GM21723 (cell line): Measurements from ENCODE around the gene EPHA1.
"Not testable (repeated sequence)": the region's sequence is repeated elsewhere in the genome, so short reads cannot be mapped to it uniquely, and the experiment has no call there.

Source experiments
- ATAC-seq: cut with Tn5 transposase; IDR thresholded peaks from one replicate; pipeline ENCODE4 v1.9.1; 2021; ENCODE audit warnings: mild to moderate bottlenecking, moderate library complexity; ENCODE audit not compliant: unreplicated experiment

EPHA1 gene

GRCh38 chr7:143431109-143431508 lies 22.5 kb upstream of the EPHA1 start:
- no peak for ATAC-seq

DNA sequence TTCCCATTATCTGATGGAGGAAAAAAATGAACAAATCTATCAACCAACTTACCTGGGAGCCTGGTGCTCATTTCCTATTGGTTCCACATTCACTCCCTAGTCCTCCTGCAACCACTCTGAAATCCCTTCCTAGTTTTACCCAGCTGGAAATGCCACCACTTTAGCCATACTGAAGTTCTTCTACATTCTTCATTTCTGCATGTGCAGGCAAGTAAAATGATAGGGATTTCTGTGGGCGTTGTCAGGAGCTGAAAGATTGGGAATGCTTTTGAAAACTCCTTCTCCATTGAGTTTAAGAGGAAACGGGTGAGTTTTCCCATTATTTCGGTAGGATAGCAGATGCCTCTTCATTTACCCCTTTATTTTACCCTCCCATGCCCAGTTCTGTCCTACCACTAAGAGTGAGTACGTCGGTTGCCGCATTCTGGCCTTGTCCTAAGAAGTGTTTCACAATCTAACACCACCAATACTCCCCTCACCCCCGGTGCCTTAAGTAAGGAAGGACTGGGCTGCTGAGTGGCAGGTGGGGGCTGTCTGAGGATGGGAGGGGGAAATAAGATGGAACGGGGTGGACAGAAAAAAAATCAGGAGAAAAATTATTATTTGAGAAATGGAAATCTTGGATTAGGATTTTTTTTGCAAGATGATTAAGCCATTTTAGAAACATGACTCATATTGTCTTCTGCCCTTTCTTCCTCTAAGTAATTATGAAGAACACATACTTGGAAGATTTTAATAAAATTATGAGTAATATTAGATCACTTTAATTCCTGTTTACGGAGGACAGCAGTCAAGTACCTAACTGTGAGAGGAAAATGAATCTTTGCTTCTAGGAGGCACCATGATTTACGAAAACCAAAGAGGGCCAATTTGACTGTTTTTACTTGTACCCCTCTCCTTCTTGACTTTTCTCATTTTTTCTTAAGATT lies 21.4 kb upstream of the EPHA1 start:
- no peak for ATAC-seq

- ATAC-seq, result no peak
Observed at GRCh38 chr7:143426479-143427142, 18.0 kb upstream of the EPHA1 start.

GRCh38 chr7:143424476-143424875 lies 15.8 kb upstream of the EPHA1 start:
- ATAC-seq, result not testable (repeated sequence)

DNA sequence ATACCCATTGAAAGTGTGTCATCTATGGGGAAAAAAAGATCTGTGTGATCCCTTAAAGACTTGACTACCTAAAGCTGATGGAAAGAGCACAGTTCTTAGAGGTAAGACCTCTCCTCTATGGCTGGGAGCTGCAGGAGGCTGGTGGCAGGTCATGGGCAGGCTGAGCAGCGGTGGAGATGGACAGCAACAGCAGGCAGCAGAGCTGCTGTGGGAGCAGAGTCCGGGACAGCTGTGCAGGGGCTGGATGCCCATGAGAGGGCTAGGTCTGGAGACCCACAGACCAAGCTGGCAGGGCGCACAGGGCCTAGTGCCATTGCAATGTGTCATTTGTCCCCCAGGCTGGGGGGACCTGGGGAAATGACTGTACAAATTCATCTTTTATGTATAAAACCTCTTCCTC lies 13.4 kb upstream of the EPHA1 start:
- ATAC-seq, result no peak

- not testable (repeated sequence) for ATAC-seq
Observed at GRCh38 chr7:143420624-143421023, 12.0 kb upstream of the EPHA1 start.

GRCh38 chr7:143419880-143420279 lies 11.2 kb upstream of the EPHA1 start:
- no peak for ATAC-seq

DNA sequence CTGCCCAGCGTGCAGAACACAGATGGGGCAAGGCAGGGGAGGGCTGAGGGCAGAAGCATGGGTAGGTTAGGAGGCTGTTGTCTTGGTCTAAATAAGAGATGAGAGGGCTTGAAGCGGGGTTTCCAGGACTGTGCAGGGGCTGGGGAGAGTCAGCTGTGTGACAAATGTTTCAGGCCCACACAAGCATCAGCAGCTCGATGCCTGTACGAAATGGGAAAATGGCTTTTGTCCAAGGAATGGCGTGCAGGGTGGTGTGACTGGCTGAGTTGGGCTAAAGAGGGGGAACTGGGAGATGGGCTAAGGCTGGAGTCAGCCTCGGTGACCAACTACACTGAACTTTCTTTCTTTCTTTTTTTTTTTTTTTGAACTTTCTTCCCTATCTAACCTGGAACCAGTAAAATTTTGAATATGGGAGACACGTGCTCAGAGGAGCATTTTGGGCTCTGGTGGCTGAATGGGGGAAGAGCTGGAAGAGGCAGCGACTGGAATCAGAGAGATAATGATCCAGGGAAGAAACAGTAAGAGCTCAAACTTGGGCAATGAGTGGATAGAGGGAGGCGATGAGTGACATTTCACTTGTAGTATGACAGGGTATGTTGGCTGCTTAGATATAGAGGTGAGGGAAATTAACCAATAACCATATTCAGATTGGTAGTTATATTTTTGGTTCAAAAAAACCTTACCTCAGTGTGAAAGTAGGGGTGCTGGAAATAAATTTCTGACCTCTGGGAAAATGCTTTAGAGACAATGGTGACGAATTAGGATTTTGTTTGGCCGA lies 10.2 kb upstream of the EPHA1 start:
- no peak for ATAC-seq

DNA sequence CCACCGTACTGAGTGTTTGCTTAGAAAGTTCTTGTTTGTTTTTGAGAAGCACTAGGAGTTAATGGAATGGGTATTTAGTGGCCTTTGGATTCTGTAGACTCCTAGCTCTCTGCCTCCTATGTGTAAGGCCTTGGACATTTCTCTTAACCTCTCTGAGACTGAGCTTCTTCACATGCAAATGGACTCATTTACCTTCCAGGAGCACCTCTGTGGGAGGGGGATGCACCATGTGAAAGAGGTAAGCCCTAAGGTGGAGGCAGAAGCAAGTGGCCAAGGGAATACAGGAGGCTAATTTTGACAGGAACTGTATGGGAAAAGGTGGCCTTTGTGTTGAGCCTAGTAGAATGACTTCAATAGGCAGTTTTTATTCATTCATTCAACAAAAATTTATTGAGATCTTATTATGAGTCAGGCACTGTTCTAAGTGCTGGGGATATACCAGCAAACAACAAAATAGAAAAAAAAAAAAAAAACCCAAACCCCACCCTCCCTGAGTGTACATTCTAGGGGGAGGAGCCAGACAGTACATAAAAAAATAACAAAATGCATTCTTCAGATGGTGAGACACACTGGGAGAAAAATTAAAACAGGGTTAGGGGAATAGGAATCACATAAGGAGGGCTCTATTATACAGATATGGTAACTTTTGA lies 9.2 kb upstream of the EPHA1 start:
- ATAC-seq, result no peak

GRCh38 chr7:143416565-143417149 lies 8.0 kb upstream of the EPHA1 start:
- ATAC-seq, result no peak

DNA sequence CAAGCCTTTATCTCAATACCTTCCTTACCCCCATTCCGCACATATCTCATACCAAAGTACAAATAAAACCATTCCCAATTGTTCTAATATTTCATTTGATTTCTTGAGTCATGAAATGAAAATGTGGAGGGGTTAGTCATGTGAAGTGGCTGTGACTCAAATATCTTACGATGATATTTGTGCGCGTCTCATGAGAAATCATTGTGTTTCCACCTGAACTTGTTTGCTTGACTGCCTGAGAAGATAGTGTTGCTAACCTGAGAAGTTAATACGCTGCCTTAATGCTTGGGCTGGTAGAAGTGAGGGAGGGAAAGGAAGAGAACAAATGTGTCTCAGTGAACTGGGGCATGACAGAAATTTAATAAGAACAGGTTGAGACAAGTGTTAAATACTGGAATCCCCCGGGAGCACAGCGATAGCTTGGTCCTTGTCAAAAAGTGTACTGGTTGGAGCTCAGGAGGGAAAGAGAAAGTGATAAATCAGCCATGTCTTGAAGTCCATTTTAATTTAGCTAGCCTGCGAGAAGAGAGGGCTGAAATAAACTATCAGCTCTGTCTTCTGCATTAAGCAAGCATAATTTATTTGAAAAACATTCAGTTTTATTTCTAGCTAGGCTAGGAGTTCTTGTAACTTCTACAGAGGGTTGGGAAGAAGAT lies 7.2 kb upstream of the EPHA1 start:
- ATAC-seq, result no peak

DNA sequence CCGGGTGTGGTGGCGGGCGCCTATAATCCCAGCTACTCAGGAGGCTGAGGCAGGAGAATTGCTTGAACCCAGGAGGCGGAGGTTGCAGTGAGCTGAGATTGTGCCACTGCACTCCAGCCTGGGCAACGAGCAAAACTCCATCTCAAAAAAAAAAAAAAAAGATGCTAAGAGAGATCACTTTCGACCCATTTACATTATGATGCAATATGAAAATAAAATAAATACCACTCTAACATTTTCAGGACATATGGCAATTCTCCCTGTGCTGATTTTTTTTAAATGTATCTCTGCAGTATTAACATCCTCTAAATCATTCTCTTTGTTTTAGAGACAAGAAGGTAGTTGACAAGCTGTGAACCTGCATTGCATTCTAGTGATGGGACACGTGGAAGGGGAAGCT lies 6.6 kb upstream of the EPHA1 start:
- ATAC-seq, result not testable (repeated sequence)

- no peak for ATAC-seq
Observed at GRCh38 chr7:143413123-143413522, 4.5 kb upstream of the EPHA1 start.

DNA sequence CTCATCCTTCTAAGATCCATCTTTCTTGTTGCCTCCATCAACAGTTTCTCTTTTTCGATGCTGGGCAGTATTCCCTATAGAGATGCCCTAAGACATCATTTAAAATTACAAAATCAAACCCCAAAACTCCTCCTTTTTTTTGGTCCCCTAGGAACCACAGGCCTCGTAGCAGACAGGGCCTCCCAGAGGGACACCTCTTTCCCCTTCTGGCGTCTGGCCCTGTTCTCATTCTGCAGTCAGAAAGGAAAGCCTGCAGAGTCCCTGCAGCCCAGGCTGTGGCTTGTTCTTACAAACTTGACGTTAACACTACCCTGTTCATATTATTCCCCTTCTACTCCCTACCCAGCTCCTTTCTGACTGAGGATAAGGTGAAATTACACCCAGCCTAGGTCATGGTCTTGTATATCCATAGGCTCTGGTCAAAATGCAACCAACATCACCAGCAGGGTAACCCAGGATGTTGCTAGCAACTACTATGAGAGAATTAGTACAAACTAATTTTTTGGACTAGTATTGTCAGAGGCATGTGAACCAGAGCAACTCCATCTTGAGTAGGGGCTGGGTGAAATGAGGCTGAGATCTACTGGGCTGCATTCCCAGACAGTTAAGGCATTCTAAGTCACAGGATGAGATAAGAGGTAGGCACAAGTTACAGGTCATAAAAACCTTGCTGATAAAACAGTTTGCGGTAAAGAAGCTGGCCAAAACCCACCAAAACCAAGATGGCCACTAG lies 3.5 kb upstream of the EPHA1 start:
- ATAC-seq, result no peak

DNA sequence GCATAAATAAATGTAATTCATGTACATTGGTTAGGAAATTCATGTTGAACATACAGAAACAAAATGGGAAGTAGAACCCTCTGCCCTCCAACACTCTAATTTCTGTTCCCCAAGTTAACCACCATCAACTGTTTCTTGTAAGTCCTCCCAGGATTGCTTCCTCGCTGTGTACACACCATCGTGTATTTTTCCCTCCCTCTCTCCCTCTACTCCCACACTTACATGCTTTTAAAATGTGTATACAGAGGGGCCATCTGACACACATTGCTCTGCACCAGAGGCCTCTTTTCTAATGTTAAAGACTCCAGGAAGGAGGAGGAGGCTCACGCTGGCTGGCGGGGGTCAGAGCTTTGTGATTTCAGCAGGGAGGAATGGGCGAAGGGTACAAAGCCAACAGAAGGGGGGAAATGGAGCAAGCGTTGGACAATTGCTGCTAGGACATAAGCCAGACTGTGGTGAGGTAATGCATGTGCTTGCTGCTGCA lies 1.9 kb upstream of the EPHA1 start:
- ATAC-seq, result no peak

DNA sequence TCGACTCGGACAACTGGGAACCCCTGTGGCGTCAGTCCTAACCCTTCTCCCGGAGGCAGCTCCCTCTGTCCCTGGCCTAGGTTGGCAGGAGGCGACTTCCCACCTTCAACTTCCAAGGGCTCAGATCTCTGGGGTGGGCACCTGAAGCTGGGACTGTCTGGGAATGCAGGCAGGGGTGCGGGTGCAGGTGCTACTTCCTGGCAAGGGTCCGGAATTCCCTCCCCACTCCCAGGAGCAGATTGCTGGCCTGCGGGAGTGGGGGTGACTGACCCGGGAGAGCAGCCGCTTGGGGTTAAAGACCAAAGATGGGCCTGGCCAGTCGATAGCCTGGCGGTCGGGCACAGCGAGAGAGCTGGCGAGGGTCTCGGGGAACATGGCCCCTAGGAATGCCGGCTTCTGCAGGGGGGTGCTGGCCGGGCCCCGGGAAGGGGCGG lies 387 bp downstream of the EPHA1 start:
- ATAC-seq, result no peak

- ATAC-seq, result no peak
Observed at GRCh38 chr7:143407287-143408251, 1.1 kb downstream of the EPHA1 start.

- no peak for ATAC-seq
Observed at GRCh38 chr7:143406002-143406357, 2.7 kb downstream of the EPHA1 start.
